ENCODE measurements around the gene OARD1.

GRCh38 chr6:41025966-41026530 lies 46.1 kb downstream of the OARD1 start:
- TF ChIP-seq ZBED1 (IDR thresholded peaks at IDR 0.05; ENCODE audit: borderline replicate concordance) (no peak), POLR2A (IDR thresholded peaks at IDR 0.05; ENCODE audit: low read depth, low read length) (no peak), DPF2 (IDR thresholded peaks at IDR 0.05) (no peak), TCF12 (IDR thresholded peaks at IDR 0.05; ENCODE audit: low read depth, low read length) (no peak), MXI1 (IDR thresholded peaks at IDR 0.05; ENCODE audit: low read depth, low read length) (no peak), ATF3 (IDR thresholded peaks at IDR 0.05; ENCODE audit: borderline replicate concordance, extremely low read depth, low read depth, low read length) (no peak), MYC (IDR thresholded peaks at IDR 0.05; ENCODE audit: insufficient read depth, insufficient read length, insufficient replicate concordance, low read length, severe bottlenecking) (no peak), YBX1 (IDR thresholded peaks at IDR 0.05) (no peak), BHLHE40 (IDR thresholded peaks at IDR 0.05; ENCODE audit: borderline replicate concordance in 1 of 2, low read depth in 2 of 2, low read length in 1 of 2) (no peak), SP1 (IDR thresholded peaks at IDR 0.05; ENCODE audit: low read depth, low read length) (no peak), RFX5 (IDR thresholded peaks at IDR 0.05; ENCODE audit: low read depth, low read length) (no peak)

Data from GM12878 (cell line).